K562 (cell line): ENCODE measurements around the gene HCAR3. TPM values are rescaled to one million over a fixed set of nuclear protein-coding genes. Genes with fewer than 3 reads are reported as not detected.
"Not testable (repeated sequence)": the region's sequence is repeated elsewhere in the genome, so short reads cannot be mapped to it uniquely, and the experiment has no call there.

ENCODE experiments used
- ATAC-seq: fragments of 200-7000 bp; cut with Tn5 transposase; 3 replicates; pipeline ENCODE4 v1.9.1; 2020; ENCODE audit warnings: moderate library complexity
- BruUV-seq: library from RNA; stranded (reverse); fragments of 400-500 nt; replicated peaks from 2 replicates; lab custom pipeline; 2021; lab: Mats Ljungman, UMichigan
- CTCF ChIA-PET: fragments of 300-600 bp; formaldehyde crosslinking; extraction: SDS; loops from one replicate; lab custom pipeline; 2021; ENCODE audit warnings: low intra/inter-chr PET ratio; lab: Yijun Ruan, JAX
- POLR2A ChIA-PET: fragments of 300-600, 350-650 bp; sonication (Branson Sonifier 250); formaldehyde crosslinking; extraction: SDS; loops from one replicate; lab custom pipeline; 2021; ENCODE audit warnings: antibody characterized with exemption, inconsistent platforms; lab: Yijun Ruan, JAX
- DNase-seq, 4 experiments: peaks; one replicate each; pipeline versions ENCODE4 v3.0.0 to v3.0.0-alpha.2; 2011 to 2018; ENCODE audit warnings: low spot score in 3 of 4, mixed read lengths in 3 of 4; ENCODE audit errors: extremely low read depth in 1 of 4
- FAIRE-seq: peaks from 2 replicates; lab custom pipeline; 2011; peaks lifted over from hg19 to GRCh38; lab: Jason Lieb, UNC
- H2AFZ ChIP-seq: 2 replicates; pipeline ENCODE4 v1.6.0; 2011; ENCODE audit warnings: low read depth, low read length, control low read depth, inconsistent platforms
- H3K27ac ChIP-seq: fragments of 200-600 bp; 3 replicates; pipeline ENCODE4 v1.8.0; 2011; ENCODE audit warnings: low read depth, mild to moderate bottlenecking, control low read depth, inconsistent platforms, low read length, moderate library complexity, mixed read lengths; ENCODE audit errors: extremely low read depth
- H3K27me3 ChIP-seq, 2 experiments: fragments of 300-600 bp in 1 of 2; 2 replicates in 1 of 2; 3 replicates in 1 of 2; pipeline versions ENCODE4 v1.6.0 to v1.8.0; 2011; ENCODE audit warnings: inconsistent platforms in 2 of 2, low read length in 2 of 2, mild to moderate bottlenecking in 1 of 2, mixed read lengths in 1 of 2, moderate library complexity in 1 of 2; ENCODE audit not compliant: control insufficient read depth in 2 of 2, insufficient read depth in 2 of 2
- H3K36me3 ChIP-seq: fragments of 300-600 bp; 3 replicates; pipeline ENCODE4 v1.8.0; 2011; ENCODE audit warnings: mild to moderate bottlenecking, low read length, inconsistent platforms; ENCODE audit not compliant: control insufficient read depth, insufficient read depth
- H3K4me1 ChIP-seq, 2 experiments: fragments of 200-600 bp in 1 of 2; replicated peaks in 1 of 2; 2 replicates in 1 of 2; 3 replicates in 1 of 2; pipeline versions ENCODE4 v1.5.1 to v1.8.0; 2011; ENCODE audit warnings: inconsistent platforms in 2 of 2, low read length in 2 of 2, mild to moderate bottlenecking in 1 of 2, mixed read lengths in 1 of 2, moderate library complexity in 1 of 2; ENCODE audit not compliant: control insufficient read depth in 2 of 2, insufficient read depth in 2 of 2
- H3K4me2 ChIP-seq: 2 replicates; pipeline ENCODE4 v1.6.1; 2011; ENCODE audit warnings: low read length, control low read depth, inconsistent platforms, mixed read lengths; ENCODE audit not compliant: insufficient read depth
- H3K4me3 ChIP-seq: fragments of 200-600 bp; sonication (generic), shearing (Covaris generic); 2 replicates; pipeline ENCODE4 v1.5.1; 2016; ENCODE audit warnings: control low read depth, inconsistent platforms
- H3K79me2 ChIP-seq: fragments of 200-600 bp; 3 replicates; pipeline ENCODE4 v1.8.0; 2011; ENCODE audit warnings: low read length, inconsistent platforms; ENCODE audit not compliant: control insufficient read depth, insufficient read depth
- H3K9ac ChIP-seq, 2 experiments: 2 replicates each; pipeline versions ENCODE4 v1.6.0 to v1.6.1; 2011; ENCODE audit warnings: low read depth in 2 of 2, low read length in 2 of 2, control low read depth in 1 of 2, inconsistent platforms in 1 of 2, mild to moderate bottlenecking in 1 of 2, mixed read lengths in 1 of 2; ENCODE audit not compliant: insufficient read depth in 1 of 2
- H3K9me1 ChIP-seq: one replicate; pipeline ENCODE4 v1.6.0; 2011; ENCODE audit warnings: inconsistent platforms, mild to moderate bottlenecking, low read length, moderate library complexity; ENCODE audit not compliant: control insufficient read depth, insufficient read depth
- H3K9me3 ChIP-seq: replicated peaks from 2 replicates; pipeline ENCODE4 v1.5.1; 2011; ENCODE audit warnings: low read depth, low read length, inconsistent platforms; ENCODE audit not compliant: control insufficient read depth, insufficient read depth
- H4K20me1 ChIP-seq: replicated peaks from 2 replicates; pipeline ENCODE4 v1.6.1; 2011; ENCODE audit warnings: low read length, inconsistent platforms, mixed read lengths; ENCODE audit not compliant: control insufficient read depth, insufficient read depth
- ARNT ChIP-seq, 2 experiments: fragments of 450-650 bp; IDR thresholded peaks; 2 replicates each; pipeline ENCODE4 v1.6.1; 2016; ENCODE audit warnings: mild to moderate bottlenecking in 1 of 2
- MEF2D ChIP-seq: conservative IDR thresholded peaks from 2 replicates; pipeline ENCODE4 v1.6.1; 2016; ENCODE audit warnings: low read depth, missing genetic modification characterization, missing compliant biosample characterization
- SIRT6 ChIP-seq: IDR thresholded peaks from one replicate; pipeline ENCODE4 v1.6.1; 2012; ENCODE audit warnings: low read depth, mild to moderate bottlenecking, control low read depth, inconsistent platforms, low read length, moderate library complexity
- ZNF121 ChIP-seq: sonication (generic); formaldehyde crosslinking; conservative IDR thresholded peaks from 2 replicates; pipeline ENCODE4 v1.8.0; 2022; ENCODE audit warnings: missing genetic modification reagents
- ZNF57 ChIP-seq: fragments of 450-650 bp; formaldehyde crosslinking; IDR thresholded peaks from 2 replicates; pipeline ENCODE4 v1.4.0; 2020; ENCODE audit warnings: mild to moderate bottlenecking, moderate library complexity
- WGBS: fragments of 100-300 bp; shearing (Covaris generic); methylation state at CpG from one replicate; pipeline ENCODE4 v1.1.6; 2016; ENCODE audit warnings: low coverage, mixed read lengths; ENCODE audit not compliant: insufficient coverage; ENCODE audit errors: missing lambda C conversion rate; 5-methylcytosine and 5-hydroxymethylcytosine counted together
- in situ Hi-C: fragments of 300-500 bp; cut with MboI; formaldehyde crosslinking; loops from 4 replicates; pipeline ENCODE4 v1.15.0; 2018; ENCODE audit warnings: inconsistent platforms, mixed read lengths
- intact Hi-C: fragments of 100-400 bp; cut with micrococcal nuclease; formaldehyde crosslinking; loops from 2 replicates; pipeline ENCODE4 v1.14.2; 2022
- polyA plus RNA-seq, 8 experiments: library from polyadenylated mRNA; depleted of rRNA in 4 of 8; stranded (reverse) in 5 of 8; unstranded in 3 of 8; fragments of >200 nt; fragmentation: Nextera tagmentation in 2 of 8; fragmentation: Illumina TruSeq in 1 of 8; extraction: Ambion mirVana in 2 of 8; extraction: Trizol in 1 of 8; gene quantifications; 2 replicates each; pipeline versions ENCODE4 v1.2.1 to v1.2.3, GENCODE V29; 2011 to 2014; ENCODE audit warnings: inconsistent platforms in 1 of 8, missing spikeins in 1 of 8
- total RNA-seq, 7 experiments: library from RNA; depleted of rRNA in 6 of 7; stranded (reverse); fragments of >200 nt in 6 of 7; fragmentation: Illumina TruSeq in 2 of 7; extraction: Trizol in 2 of 7; gene quantifications; 2 replicates each; pipeline versions ENCODE4 v1.2.1 to v1.2.3, GENCODE V29; 2011 to 2021; ENCODE audit warnings: low replicate concordance in 1 of 7
- TF ChIP-seq, protein P1 (sequence below): fragments of 200-800 bp; sonication (Bioruptor generic); IDR thresholded peaks from 2 replicates; pipeline ENCODE4 v1.6.1; 2016; ENCODE audit warnings: missing genetic modification characterization, missing compliant biosample characterization

Gene HCAR3
- total and polyA plus RNA-seq, 9 of the 15 experiments (the other 6 are each of a cell fraction or from before 2014, with no cell fraction given), result not detected

- TF ChIP-seq, protein P1, sequence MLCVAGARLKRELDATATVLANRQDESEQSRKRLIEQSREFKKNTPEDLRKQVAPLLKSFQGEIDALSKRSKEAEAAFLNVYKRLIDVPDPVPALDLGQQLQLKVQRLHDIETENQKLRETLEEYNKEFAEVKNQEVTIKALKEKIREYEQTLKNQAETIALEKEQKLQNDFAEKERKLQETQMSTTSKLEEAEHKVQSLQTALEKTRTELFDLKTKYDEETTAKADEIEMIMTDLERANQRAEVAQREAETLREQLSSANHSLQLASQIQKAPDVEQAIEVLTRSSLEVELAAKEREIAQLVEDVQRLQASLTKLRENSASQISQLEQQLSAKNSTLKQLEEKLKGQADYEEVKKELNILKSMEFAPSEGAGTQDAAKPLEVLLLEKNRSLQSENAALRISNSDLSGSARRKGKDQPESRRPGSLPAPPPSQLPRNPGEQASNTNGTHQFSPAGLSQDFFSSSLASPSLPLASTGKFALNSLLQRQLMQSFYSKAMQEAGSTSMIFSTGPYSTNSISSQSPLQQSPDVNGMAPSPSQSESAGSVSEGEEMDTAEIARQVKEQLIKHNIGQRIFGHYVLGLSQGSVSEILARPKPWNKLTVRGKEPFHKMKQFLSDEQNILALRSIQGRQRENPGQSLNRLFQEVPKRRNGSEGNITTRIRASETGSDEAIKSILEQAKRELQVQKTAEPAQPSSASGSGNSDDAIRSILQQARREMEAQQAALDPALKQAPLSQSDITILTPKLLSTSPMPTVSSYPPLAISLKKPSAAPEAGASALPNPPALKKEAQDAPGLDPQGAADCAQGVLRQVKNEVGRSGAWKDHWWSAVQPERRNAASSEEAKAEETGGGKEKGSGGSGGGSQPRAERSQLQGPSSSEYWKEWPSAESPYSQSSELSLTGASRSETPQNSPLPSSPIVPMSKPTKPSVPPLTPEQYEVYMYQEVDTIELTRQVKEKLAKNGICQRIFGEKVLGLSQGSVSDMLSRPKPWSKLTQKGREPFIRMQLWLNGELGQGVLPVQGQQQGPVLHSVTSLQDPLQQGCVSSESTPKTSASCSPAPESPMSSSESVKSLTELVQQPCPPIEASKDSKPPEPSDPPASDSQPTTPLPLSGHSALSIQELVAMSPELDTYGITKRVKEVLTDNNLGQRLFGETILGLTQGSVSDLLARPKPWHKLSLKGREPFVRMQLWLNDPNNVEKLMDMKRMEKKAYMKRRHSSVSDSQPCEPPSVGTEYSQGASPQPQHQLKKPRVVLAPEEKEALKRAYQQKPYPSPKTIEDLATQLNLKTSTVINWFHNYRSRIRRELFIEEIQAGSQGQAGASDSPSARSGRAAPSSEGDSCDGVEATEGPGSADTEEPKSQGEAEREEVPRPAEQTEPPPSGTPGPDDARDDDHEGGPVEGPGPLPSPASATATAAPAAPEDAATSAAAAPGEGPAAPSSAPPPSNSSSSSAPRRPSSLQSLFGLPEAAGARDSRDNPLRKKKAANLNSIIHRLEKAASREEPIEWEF (CRISPR knock-in tag), result no peak
- TF ChIP-seq MEF2D, result no peak
- TF ChIP-seq SIRT6, result no peak
- no peak for TF ChIP-seq ZNF57 (CRISPR knock-in tag)
- TF ChIP-seq ARNT (IDR thresholded peaks at IDR 0.05), result no peak
Measured at GRCh38 chr12:122681814-122682213, 34.8 kb downstream of the HCAR3 start (continued).

DNA sequence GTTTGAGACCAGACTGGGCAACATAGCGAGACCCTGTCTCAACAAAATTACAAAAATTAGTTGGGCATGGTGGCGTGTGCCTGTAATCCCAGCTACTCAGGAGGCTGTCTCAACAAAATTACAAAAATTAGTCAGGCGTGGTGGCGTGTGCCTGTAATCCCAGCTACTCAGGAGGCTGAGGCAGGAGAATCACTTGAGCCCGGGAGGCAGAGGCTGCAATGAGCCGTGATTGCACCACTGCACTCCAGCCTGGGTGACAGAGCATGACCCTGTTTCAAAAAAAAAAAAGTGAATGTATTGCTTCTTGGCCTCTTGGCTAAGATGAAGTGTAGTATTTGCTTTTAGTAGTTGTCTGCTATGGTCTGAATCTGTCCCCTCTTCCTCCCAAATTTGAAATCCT lies 35.6 kb downstream of the HCAR3 start:
- H3K27ac ChIP-seq, in situ Hi-C loops, intact Hi-C loops, DNase-seq, H2AFZ ChIP-seq, H3K4me3 ChIP-seq, H3K4me1 ChIP-seq, H3K79me2 ChIP-seq, ATAC-seq, H3K9ac ChIP-seq, BruUV-seq, CTCF ChIA-PET, H4K20me1 ChIP-seq, H3K4me2 ChIP-seq, H3K9me1 ChIP-seq, FAIRE-seq, H3K36me3 ChIP-seq, H3K9me3 ChIP-seq: not testable (repeated sequence)
- 0 out of 2 replicates have a peak, but pooled peaks have one; percentile 28 for TF ChIP-seq ZNF121 (CRISPR knock-in tag)
- peaks cover 6 to 13% of the 10 kb centered on the region in 2 experiments; a peak in 4 of 5 replicates for H3K27me3 ChIP-seq
- POLR2A ChIA-PET, result interaction anchor here (0.8 kb wide), 1 partner anchor 11 kb away, joined by 3 read pairs; no protein-coding TSS in a partner anchor
- 25% methylated on average over 6 of the region's 6 CpGs for WGBS
